Measurements from ENCODE around the gene ATP6V1A.

The ATP6V1A gene

DNA sequence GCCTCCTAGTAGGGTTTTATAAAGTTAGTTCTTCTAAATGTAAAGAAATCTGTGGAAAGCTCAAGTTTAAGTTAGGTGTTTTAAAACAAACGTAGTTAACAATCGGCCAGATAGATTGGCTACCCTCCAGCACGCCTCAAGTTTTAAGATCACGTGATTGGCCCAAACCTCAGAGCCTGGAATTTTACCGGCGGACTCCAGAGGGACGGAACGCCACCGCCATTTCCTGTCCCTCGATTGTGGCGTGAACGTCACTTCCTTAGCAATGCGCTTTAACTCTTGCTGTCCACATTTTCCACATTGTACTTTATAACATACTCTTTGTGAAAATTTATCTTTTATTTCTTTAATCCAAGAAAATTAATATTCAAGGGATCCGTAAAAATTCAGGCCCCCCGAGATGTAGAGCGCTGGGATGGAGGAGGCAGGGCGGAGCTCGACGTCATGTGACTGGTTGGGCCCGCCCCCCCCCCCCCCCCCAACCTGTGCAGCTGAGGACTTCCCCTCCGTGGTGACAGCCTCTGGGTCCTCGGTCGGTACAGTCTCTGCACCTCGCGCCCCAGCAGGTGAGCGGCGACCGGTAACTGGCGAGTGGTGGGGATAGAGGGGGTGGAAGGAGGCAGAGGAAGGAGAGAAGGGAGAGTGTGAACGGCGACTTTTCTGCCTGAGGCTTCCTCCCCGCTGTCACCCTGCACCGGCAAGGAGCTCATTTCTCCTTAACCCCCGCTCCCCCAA is at the start of gene ATP6V1A:
TSS of gene ATP6V1A (plus strand) at position 488 of the 735 bp plus-strand sequence. CDS start 31,719 bp downstream, outside the sequence.
- DNase-seq (ENCODE audit: low read depth), result peak; percentile 58

- DNase-seq (ENCODE audit: low read depth), result no peak
These were observed 49.2 kb upstream of the ATP6V1A start for GRCh38 chr3:113697500-113698090.

- no peak for DNase-seq (ENCODE audit: low read depth)
These were observed 48.6 kb upstream of the ATP6V1A start for GRCh38 chr3:113698213-113698742.

- no peak for DNase-seq (ENCODE audit: low read depth)
These were observed 47.9 kb upstream of the ATP6V1A start for GRCh38 chr3:113698956-113699355.

DNA sequence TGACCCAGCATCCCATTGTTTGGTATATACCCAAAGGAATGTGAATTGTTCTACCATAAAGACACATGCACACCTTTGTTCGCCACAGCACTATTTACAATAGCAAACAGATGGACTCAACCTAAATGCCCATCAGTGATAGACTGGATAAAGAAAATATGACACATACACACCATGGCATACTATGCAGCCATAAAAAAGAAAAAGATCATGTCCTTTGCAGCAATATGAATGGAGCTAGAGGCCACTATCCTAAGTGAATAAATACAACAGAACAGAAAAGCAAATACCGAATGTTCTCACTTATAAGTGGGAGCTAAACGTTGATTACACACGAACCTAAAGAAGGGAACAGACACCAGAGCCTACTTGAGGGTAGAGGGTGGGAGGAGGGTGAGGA is 39.0 kb upstream of the ATP6V1A start:
- DNase-seq (ENCODE audit: low read depth), result no peak

DNA sequence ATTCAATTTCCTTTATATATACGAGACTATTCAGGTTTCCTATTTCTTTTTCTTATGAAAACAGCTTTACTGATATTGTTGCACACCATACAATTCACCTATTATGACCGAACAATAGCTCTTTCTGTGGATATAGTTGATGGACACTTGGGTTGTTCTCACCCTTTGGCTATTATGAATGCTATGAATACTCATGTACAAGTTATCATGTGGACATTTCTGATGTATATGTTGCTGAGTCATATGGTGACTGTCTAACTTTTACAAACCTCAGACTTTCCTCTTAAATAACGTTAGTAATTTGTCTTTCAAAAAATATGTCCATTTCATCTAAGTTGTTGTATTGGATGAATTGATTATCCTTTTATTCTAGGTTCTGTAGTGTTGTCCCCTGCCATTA is 34.7 kb upstream of the ATP6V1A start:
- no peak for DNase-seq (ENCODE audit: low read depth)

- DNase-seq (ENCODE audit: low read depth), result no peak
These were observed 32.1 kb upstream of the ATP6V1A start for GRCh38 chr3:113714702-113715101.

DNA sequence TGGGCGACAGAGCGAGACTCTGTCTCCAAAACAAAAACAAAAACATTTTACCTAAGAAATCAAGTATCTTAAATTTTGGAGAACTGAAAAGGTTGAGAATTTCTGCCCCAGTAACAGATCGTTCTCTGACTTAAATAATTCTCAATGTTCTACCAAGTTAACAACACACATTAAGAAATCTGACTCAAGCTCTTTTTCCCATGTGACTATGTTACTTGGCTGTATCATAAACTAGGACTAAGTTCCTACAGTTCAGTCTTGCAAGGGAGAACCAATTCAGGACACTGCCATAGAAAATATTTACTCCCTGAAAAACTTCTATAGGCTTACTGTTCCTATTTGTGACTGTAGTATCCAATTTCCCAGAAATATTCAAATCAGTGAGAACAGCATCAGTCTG is 29.5 kb upstream of the ATP6V1A start:
- DNase-seq (ENCODE audit: low read depth), result no peak

GRCh38 chr3:113717818-113718217 is 29.0 kb upstream of the ATP6V1A start:
- DNase-seq (ENCODE audit: low read depth), result no peak

DNA sequence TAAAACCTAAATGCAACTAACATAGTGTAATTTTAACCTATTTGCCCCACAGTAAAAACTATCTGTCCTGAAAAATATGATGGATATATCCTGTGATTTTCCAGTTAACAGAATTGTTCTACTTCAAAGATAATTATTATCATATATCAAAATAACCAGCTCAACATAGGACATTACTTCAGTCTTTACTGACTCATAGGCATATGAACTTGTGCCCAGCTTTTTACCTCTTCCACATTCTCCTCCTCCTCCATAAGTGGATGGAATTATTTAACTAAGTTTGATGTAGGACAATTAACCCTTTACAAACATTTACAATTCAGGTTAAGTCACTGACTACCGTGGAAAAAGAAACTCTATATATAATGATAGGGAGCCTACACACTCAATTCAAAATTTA is 27.5 kb upstream of the ATP6V1A start:
- no peak for DNase-seq (ENCODE audit: low read depth)

DNA sequence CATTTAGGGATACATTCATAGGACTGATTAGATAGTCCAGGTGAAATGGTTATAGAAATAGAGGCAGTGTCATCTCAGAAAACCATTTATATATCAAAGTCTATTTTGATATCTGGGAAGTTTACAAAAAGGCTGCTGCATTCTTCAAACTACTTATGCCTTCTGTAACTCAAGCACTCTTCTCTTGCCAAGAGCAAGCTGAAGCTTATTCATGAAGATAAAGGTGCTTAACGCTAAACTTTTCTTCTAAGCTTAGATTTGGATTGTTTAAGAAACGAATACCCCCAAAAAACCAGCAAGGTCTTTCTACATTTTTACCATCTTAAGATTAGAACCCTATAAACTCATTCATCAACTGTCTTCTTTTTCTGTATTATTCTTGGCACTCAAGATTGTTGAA is 27.1 kb upstream of the ATP6V1A start:
- no peak for DNase-seq (ENCODE audit: low read depth)

GRCh38 chr3:113721636-113722035 is 25.2 kb upstream of the ATP6V1A start:
- DNase-seq (ENCODE audit: low read depth), result no peak

DNA sequence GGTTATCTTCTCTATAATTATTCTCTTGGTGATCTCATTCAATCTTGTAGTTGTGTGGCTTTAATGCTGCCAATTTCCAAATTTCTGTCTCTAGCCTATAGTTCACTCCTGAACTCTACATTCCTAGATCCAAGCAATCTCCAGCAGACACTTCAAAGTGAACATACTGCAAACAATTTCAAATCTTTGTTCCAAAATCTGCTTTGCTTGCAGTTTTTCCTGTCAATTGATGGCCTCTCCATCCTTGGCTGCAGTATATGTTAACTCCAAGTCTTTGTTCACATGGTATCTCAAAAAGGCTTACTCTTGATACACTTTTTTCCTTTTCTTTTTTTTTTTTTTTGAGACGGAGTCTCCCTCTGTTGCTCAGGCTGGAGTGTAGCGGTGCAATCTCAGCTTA is 18.2 kb upstream of the ATP6V1A start:
- no peak for DNase-seq (ENCODE audit: low read depth)

DNA sequence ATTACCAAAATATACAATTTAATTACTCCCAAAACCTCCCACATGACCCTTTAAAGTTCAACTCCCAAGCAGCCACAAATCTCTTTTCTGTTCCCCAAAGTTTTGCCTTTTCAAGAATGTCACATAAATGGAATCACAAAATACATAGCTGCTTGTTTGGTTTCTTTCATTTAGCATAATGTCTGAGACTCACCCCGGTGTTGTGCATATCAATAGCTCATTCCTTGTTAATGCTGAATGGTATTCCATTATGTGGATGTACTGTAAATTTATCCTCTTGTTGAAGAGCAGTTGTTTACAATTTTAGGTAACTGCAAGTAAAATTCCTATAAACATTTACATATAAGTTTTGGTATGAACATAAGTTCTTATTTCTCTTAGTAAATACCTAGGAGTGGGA is 16.3 kb upstream of the ATP6V1A start:
- no peak for DNase-seq (ENCODE audit: low read depth)

GRCh38 chr3:113731694-113732093 is 15.1 kb upstream of the ATP6V1A start:
- DNase-seq (ENCODE audit: low read depth), result no peak

DNA sequence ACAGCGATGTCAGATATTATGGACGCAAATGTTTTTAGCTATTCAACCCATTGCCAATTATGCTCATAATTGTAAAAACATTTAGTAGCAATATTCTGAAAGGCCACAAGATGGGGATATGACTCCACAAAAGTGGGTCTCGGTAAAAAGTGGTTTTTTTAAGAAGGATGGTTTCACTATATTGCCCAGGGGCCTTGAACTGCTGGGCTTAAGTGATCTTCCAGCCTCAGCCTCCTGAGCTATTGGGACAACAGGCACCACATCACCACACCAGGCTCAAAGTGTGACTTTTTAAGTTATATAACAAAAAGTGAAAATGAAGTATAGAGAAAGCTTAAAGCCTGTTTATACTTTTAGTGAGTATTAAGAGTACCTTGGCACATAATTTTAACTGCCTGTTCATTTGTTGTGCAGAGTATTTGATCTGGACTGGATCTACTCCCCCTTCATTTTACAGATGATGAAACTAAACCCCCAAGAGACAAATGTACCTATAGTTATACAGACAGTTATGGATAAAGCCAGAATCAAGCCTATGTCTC is 10.2 kb upstream of the ATP6V1A start:
- no peak for DNase-seq (ENCODE audit: low read depth)

DNA sequence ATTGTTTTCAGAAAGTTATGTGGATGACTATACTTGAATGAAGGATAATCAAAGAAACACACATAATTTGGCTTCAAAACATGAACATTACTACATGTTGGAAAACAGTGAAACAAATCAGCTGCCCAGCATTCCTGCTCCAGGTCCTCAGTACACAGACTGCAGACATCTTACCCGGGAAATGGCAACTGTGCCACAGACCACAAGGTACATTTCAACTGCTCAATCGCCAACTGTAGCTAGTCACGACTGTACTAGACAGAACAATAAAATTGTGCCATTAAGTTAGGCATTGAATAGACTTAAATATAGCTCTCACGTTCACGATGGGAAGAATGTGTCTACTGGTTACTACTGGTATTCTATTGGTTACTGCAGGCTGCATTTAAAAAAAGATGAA is 5.7 kb upstream of the ATP6V1A start:
- DNase-seq (ENCODE audit: low read depth), result no peak

- DNase-seq (ENCODE audit: low read depth), result no peak
These were observed 5.2 kb upstream of the ATP6V1A start for GRCh38 chr3:113741620-113742019.

DNA sequence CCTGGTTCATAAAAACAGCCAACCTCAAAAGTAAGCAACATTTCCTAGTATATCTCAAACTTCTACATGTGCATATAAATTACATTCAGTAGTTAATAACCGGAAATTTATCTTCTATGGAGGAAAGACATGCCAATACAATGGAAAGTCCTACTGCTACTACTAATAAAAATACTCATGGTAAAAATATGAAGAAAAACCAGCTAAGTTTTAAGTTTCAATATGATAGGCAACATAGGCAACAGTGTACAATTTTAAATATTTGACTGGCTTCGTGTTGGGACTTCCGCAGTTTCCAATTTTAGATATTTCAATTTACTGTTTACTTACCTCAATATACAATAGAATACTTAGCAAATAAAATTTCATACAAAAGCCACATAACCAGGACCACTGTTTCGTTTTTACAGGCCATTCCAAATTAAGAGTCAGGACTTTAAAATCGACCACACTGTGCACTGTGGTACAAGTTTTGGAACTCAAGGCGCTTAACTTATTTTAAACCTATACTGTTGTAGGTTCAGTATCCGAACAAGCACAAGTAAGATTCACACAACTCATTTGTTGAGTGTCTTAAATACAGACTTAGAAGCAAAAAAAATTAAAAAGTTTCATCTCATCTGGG is 3.7 kb upstream of the ATP6V1A start:
- no peak for DNase-seq (ENCODE audit: low read depth)

DNA sequence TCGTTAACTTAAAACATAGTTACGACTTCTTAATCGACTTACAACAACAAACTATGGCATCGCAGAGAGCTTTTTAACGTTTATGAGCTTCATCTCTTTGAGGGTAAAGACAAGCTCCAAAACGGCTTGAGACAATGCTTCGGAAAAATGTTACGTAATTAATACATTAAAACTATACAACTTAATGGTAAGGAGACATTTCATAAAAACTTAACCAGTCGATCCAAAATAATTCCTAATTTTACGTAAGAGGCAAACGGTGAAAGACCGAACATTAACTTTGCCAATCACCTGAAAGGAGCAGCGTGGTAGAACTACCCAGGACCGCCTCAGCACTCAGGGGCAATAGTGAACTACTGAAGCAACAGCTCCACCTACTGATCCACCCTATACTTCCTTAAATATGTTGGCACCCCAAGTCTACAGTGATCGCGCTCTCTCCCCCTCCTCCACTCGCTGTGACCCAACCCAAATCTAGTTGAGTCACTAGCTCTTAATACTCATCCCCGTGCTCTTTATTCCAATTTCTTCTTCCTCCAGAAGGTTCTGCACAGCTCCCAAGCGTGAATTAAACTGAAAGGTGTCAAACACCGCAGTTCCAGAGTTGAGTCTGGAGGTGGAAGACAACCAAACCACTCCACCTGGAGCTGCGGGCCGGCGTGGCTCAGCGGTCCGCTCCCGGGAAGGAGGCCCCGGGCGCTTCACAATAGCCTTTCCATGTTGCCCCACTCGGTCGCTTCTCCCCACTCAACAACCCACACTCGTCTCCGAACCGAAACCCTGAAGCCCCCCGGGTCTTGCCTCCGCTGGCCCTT is 1.7 kb upstream of the ATP6V1A start:
- DNase-seq (ENCODE audit: low read depth), result peak; percentile 56

DNA sequence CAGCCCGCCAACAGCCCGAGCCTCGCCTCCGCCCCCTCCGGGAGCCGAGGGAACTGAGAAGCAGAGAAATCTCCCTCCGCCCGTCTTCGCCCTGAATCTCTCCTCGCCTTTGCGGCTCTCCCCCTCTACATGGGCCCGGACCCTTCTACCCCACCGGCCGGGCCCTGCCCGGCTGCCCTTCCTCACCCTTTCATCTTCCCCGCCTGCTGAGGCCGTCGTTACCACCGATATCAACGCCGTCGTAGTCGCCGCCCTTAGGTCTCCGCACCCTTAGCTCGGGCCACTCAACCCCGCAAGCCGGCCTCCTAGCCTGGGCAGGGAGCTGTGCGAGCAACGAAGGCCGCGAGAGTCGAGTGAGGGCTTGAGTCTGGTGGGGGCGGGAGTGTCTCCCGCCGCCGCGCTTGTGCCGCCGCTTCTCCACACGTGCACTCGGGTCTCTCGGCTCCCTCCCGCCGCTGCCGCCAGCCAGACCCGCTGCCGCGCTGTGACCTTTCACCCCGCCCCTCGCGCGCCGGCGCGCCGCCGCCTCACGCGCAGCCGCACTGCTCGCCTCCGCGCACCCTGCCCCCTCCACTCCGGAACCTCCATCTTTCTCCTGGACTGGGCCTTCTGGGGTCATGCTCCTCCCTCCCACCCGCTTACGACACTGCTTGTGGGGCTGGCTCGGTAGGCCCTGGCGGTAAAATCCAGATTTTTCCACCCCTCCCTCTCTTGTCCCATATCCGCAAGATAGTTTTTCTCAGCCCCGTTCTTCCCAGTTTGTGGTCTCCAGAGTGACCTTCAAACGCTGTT is 883 bp upstream of the ATP6V1A start, which contains the start of gene NAA50:
TSS of gene NAA50 (minus strand) at position 494 of the 792 bp plus-strand sequence. CDS start at position 194, 300 bp downstream.
- DNase-seq (ENCODE audit: low read depth), result peak; percentile 90
